ENCODE data around the gene GNAZ. TPM values are rescaled to one million over a fixed set of nuclear protein-coding genes. Genes with fewer than 3 reads are reported as not detected.
"Not testable (repeated sequence)": the region's sequence is repeated elsewhere in the genome, so short reads cannot be mapped to it uniquely, and the experiment has no call there.

The GNAZ gene
- total RNA-seq, 4 donors from 2014 or later, result 4.2 to 8.2 (median 4.8) TPM

DNA sequence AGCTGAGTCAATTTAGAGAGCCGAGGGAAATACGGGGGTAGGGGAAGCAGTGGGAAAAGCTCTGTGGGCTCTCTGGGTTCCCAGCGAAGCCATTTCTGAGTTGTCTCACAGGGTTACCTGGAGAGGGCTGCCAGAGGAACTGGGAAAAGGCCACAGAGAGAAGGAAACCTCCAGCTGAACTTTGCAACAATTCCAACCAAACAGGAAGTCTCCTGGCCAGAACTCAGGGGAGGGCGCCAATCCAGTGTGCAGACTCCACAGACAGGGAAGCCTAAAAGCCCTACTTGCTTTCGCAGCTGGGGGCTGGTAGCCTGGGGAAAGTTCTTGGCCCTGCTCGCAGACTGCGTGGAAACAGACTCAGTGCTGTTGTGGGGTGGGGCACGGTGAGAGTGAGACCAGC lies 23.1 kb upstream of the GNAZ start:
- no peaks in the 10 kb centered on the region for H3K9me3 ChIP-seq
- no peaks in the 10 kb centered on the region for H3K36me3 ChIP-seq
- no peak for TF ChIP-seq POLR2A (IDR thresholded peaks at IDR 0.05)
- H3K4me1 ChIP-seq, result peaks cover 0 to under 1% of the 10 kb centered on the region in 2 donors
- intact Hi-C loops (cut with DNase I), result no loop called here
- no peak overlapping the region for H3K27ac ChIP-seq
- no peak for DNase-seq
- H3K27me3 ChIP-seq, result no peaks in the 10 kb centered on the region
- WGBS, 2 donors, result 74 to 80% methylated on average over 8 of the region's 8 CpGs
- H3K4me3 ChIP-seq (replicated peaks in 1 of 3), result no peak overlapping the region

- Histone ChIP-seq H3K27me3 (no peaks in the 10 kb centered on the region), H3K4me3 (replicated peaks in 1 of 3) (no peak overlapping the region), H3K4me1 (no peaks in the 10 kb centered on the region), H3K9me3 (no peaks in the 10 kb centered on the region), H3K27ac (no peak overlapping the region), H3K36me3 (no peaks in the 10 kb centered on the region)
- intact Hi-C loops (cut with DNase I), result no loop called here
- TF ChIP-seq POLR2A (IDR thresholded peaks at IDR 0.05), result no peak
- TF ChIP-seq, protein P1, sequence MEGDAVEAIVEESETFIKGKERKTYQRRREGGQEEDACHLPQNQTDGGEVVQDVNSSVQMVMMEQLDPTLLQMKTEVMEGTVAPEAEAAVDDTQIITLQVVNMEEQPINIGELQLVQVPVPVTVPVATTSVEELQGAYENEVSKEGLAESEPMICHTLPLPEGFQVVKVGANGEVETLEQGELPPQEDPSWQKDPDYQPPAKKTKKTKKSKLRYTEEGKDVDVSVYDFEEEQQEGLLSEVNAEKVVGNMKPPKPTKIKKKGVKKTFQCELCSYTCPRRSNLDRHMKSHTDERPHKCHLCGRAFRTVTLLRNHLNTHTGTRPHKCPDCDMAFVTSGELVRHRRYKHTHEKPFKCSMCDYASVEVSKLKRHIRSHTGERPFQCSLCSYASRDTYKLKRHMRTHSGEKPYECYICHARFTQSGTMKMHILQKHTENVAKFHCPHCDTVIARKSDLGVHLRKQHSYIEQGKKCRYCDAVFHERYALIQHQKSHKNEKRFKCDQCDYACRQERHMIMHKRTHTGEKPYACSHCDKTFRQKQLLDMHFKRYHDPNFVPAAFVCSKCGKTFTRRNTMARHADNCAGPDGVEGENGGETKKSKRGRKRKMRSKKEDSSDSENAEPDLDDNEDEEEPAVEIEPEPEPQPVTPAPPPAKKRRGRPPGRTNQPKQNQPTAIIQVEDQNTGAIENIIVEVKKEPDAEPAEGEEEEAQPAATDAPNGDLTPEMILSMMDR (IDR thresholded peaks at IDR 0.05), result no peak
- no peak for DNase-seq
- 90 to 93% methylated on average over 6 of the region's 6 CpGs for WGBS, 2 donors
Measured at GRCh38 chr22:23047742-23048141, 22.6 kb upstream of the GNAZ start.

DNA sequence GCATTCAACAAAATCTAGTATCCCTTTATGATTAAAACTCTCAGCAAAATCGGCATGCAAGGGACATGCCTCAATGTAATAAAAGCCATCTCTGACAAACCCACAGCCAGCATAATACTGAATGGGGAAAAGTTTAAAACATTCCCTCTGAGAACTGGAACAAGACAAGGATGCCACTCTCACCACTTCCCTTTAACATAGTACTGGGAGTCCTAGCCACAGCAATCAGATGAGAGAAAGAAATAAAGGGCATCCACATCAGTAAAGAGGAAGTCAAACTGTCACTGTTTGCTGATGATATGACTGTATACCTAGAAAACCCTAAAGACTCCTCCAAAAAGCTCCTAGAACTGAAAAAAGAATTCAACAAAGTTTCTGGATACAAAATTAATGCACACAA lies 19.8 kb upstream of the GNAZ start:
- H3K27ac ChIP-seq; H3K4me1 ChIP-seq; H3K4me3 ChIP-seq (replicated peaks in 1 of 3); H3K36me3 ChIP-seq; H3K27me3 ChIP-seq; H3K9me3 ChIP-seq; DNase-seq; intact Hi-C loops (cut with DNase I): not testable (repeated sequence)
- 84 to 85% methylated on average over 1 of the region's 1 CpG for WGBS, 2 donors

DNA sequence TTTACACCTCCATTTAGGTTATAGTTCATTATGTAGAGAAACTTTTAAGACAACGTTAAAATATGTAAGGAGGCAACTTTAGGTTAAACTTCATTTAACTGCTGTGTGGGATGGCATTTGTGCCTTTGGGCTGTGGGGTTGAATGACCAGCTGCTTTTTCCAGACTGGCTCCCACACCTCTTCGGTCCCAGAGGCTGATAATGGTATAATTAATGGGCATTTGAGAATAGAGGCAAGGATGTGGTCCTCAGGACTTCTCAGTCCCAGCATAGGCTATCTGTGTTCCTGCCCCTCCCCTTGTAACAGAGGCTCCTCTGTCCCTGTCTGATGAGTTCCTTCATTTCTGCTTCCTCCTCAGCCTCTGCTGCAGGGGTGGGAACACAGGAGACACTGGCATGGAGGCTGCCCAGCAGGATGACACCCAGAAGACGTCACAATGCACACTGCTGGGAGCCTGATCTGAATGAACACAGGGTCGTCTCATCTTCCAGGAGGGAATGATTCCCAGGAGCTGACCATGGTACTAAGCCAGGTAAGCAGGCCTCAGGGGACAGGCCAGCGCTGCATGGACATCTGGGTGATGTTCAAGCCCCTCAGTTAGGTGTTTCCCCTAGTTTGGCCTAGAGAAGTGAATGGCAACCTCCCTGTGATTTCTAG lies 17.1 kb upstream of the GNAZ start:
- Histone ChIP-seq H3K4me1 (no peaks in the 10 kb centered on the region), H3K27me3 (no peaks in the 10 kb centered on the region), H3K36me3 (no peaks in the 10 kb centered on the region), H3K27ac (no peak overlapping the region), H3K9me3 (no peaks in the 10 kb centered on the region), H3K4me3 (replicated peaks in 1 of 3) (no peak overlapping the region)
- intact Hi-C loops (cut with DNase I), result no loop called here
- WGBS, 2 donors, result 38 to 72% methylated on average over 2 to 4 of the region's 5 CpGs
- no peak for DNase-seq
- TF ChIP-seq, protein P1 (IDR thresholded peaks at IDR 0.05), result no peak
- no peak for TF ChIP-seq POLR2A (IDR thresholded peaks at IDR 0.05)

GRCh38 chr22:23053912-23054530 lies 16.3 kb upstream of the GNAZ start:
- 91 to 94% methylated on average over 8 of the region's 8 CpGs for WGBS, 2 donors
- intact Hi-C loops (cut with DNase I), result no loop called here

More at GRCh38 chr22:23053912-23054530, 16.3 kb upstream of the GNAZ start:
- Histone ChIP-seq H3K36me3 (no peaks in the 10 kb centered on the region), H3K4me3 (replicated peaks in 1 of 3) (no peak overlapping the region), H3K27me3 (no peaks in the 10 kb centered on the region), H3K27ac (no peak overlapping the region), H3K9me3 (no peaks in the 10 kb centered on the region), H3K4me1 (no peaks in the 10 kb centered on the region)
- TF ChIP-seq, protein P1 (IDR thresholded peaks at IDR 0.05), result no peak
- no peak for TF ChIP-seq POLR2A (IDR thresholded peaks at IDR 0.05)
- no peak for DNase-seq

Measured in thyroid gland (tissue), 4 donors.